DOHH2 (cell line): ENCODE measurements around the gene COPZ1.

ENCODE experiments used
- H3F3A ChIP-seq: fragments of 200-600 bp; sonication (generic), shearing (Covaris generic); 2 replicates; pipeline ENCODE4 v1.6.0; 2016; ENCODE audit warnings: antibody characterized with exemption, mild to moderate bottlenecking; ENCODE audit not compliant: control insufficient read depth, insufficient read depth
- H3K27ac ChIP-seq: fragments of 200-600 bp; sonication (generic); 2 replicates; pipeline ENCODE4 v1.5.1; 2014; ENCODE audit warnings: low read depth, mild to moderate bottlenecking, low read length, moderate library complexity
- H3K27me3 ChIP-seq: fragments of 200-600 bp; sonication (generic); 2 replicates; pipeline ENCODE4 v1.6.1; 2014; ENCODE audit warnings: mild to moderate bottlenecking, low read length, mixed read lengths; ENCODE audit not compliant: control insufficient read depth
- H3K36me3 ChIP-seq: fragments of 200-600 bp; sonication (generic); 2 replicates; pipeline ENCODE4 v1.6.1; 2014; ENCODE audit warnings: mild to moderate bottlenecking, low read length, moderate library complexity, mixed read lengths; ENCODE audit not compliant: control insufficient read depth
- H3K4me1 ChIP-seq: fragments of 200-600 bp; sonication (generic); 2 replicates; pipeline ENCODE4 v1.6.1; 2014; ENCODE audit warnings: mild to moderate bottlenecking, low read length, mixed read lengths; ENCODE audit not compliant: control insufficient read depth
- H3K4me2 ChIP-seq: fragments of 200-600 bp; sonication (generic); 2 replicates; pipeline ENCODE4 v1.6.0; 2014; ENCODE audit warnings: mild to moderate bottlenecking, low read length, moderate library complexity
- H3K4me3 ChIP-seq: fragments of 200-600 bp; sonication (generic); 2 replicates; pipeline ENCODE4 v1.5.1; 2014; ENCODE audit warnings: mild to moderate bottlenecking, low read length, mixed read lengths
- H3K79me2 ChIP-seq: fragments of 200-600 bp; sonication (generic); 2 replicates; pipeline ENCODE4 v1.6.1; 2014; ENCODE audit warnings: mild to moderate bottlenecking, low read length, mixed read lengths; ENCODE audit not compliant: control insufficient read depth
- H3K9me2 ChIP-seq: fragments of 200-600 bp; sonication (generic); replicated peaks from 2 replicates; pipeline ENCODE4 v1.6.1; 2014; ENCODE audit warnings: mild to moderate bottlenecking, low read length, mixed read lengths; ENCODE audit not compliant: control insufficient read depth
- H3K9me3 ChIP-seq: fragments of 200-600 bp; sonication (generic); 2 replicates; pipeline ENCODE4 v1.6.1; 2014; ENCODE audit warnings: antibody characterized with exemption, low read length, mixed read lengths; ENCODE audit not compliant: control insufficient read depth, insufficient read depth
- H4K20me1 ChIP-seq: fragments of 200-600 bp; sonication (generic); 2 replicates; pipeline ENCODE4 v1.6.0; 2014; ENCODE audit warnings: low read depth, mild to moderate bottlenecking, antibody characterized with exemption, low read length, moderate library complexity; ENCODE audit not compliant: control insufficient read depth, insufficient read depth
- CTCF ChIP-seq: fragments of 200-600 bp; sonication (generic); IDR thresholded peaks from one replicate; pipeline ENCODE4 v1.5.1; 2014; ENCODE audit warnings: antibody characterized with exemption, mild to moderate bottlenecking, low read depth, low read length; ENCODE audit not compliant: poor library complexity, severe bottlenecking
- EZH2phosphoT487 ChIP-seq: fragments of 200-600 bp; sonication (generic); IDR thresholded peaks from 2 replicates; pipeline ENCODE4 v1.6.1; 2017; ENCODE audit warnings: borderline replicate concordance, mild to moderate bottlenecking, antibody characterized with exemption, low read length, moderate library complexity, mixed read lengths

Gene COPZ1

GRCh38 chr12:54370171-54370730, 45.3 kb downstream of the COPZ1 start:
- H3K79me2 ChIP-seq: no peaks in the 10 kb centered on the region
- H3K4me3 ChIP-seq: no peak overlapping the region
- H3F3A ChIP-seq: peaks cover 3% of the 10 kb centered on the region; the same call in 1 of the 2 replicates
- no peaks in the 10 kb centered on the region for H3K36me3 ChIP-seq
- H3K4me1 ChIP-seq: peaks cover 27% of the 10 kb centered on the region
- TF ChIP-seq CTCF (no peak), EZH2phosphoT487 (no peak)
- H3K9me3 ChIP-seq: no peaks in the 10 kb centered on the region
- no peak overlapping the region for H3K27ac ChIP-seq
- H4K20me1 ChIP-seq: no peaks in the 10 kb centered on the region
- H3K27me3 ChIP-seq: no peaks in the 10 kb centered on the region
- H3K9me2 ChIP-seq: no peaks in the 10 kb centered on the region
- H3K4me2 ChIP-seq: no peak overlapping the region

DNA sequence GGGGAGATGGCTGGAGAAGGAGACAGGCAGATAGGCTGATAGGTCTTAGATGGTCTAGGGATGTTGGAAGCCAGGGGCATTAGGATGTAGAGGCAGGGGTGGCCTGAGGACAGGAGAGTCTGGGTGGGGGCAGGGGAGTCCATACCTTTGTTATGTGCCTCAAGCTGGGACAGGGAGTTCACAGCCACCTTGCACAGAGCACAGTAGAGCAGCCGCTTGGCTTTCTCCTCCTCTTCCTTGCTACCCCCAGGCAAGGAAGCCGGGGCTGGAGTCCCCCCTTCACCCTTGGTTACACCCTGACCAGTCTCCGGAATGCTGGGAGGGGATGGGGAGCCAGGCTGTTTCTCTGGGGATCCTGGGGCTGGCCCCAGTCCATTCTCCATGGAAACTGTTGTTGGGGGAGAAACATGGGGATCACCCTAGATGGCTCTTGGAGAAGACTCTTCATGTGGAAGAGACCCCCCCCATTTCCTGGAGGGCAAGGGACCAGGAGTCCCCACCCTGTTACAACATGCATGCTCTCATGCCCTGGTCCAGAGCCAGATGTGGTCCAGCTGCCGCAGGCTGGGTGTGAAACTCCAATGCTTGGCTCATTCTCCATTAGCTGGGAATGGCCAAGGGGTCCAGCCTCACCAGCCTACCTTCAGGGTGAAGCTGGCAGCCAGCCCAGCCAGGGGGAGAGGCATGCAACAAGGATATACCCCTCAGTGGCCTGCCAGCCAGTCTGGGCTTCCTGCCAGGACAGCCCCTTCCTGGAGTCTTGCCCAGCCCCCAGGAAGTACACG, 46.6 kb downstream of the COPZ1 start:
- Histone ChIP-seq H3K36me3 (no peaks in the 10 kb centered on the region), H3F3A (peaks cover 3% of the 10 kb centered on the region; the same call in 1 of the 2 replicates), H3K79me2 (no peaks in the 10 kb centered on the region), H3K9me2 (no peaks in the 10 kb centered on the region), H3K9me3 (no peaks in the 10 kb centered on the region), H3K4me2 (peak overlapping the region; percentile 4), H3K27ac (no peak overlapping the region), H4K20me1 (no peaks in the 10 kb centered on the region), H3K27me3 (no peaks in the 10 kb centered on the region), H3K4me1 (peaks cover 27% of the 10 kb centered on the region), H3K4me3 (no peak overlapping the region)
- TF ChIP-seq EZH2phosphoT487: no peak
- no peak for TF ChIP-seq CTCF

- peaks cover 3% of the 10 kb centered on the region; the same call in 1 of the 2 replicates for H3F3A ChIP-seq
- no peak for TF ChIP-seq EZH2phosphoT487
- TF ChIP-seq CTCF: no peak
- H3K4me3 ChIP-seq: no peak overlapping the region
- H3K79me2 ChIP-seq: no peaks in the 10 kb centered on the region
- peak overlapping the region; percentile 4 for H3K4me2 ChIP-seq
- no peaks in the 10 kb centered on the region for H3K36me3 ChIP-seq
- peaks cover 27% of the 10 kb centered on the region for H3K4me1 ChIP-seq
- H3K27ac ChIP-seq: no peak overlapping the region
- H3K9me3 ChIP-seq: no peaks in the 10 kb centered on the region
- no peaks in the 10 kb centered on the region for H3K9me2 ChIP-seq
- no peaks in the 10 kb centered on the region for H4K20me1 ChIP-seq
- no peaks in the 10 kb centered on the region for H3K27me3 ChIP-seq
These were observed 47.3 kb downstream of the COPZ1 start for GRCh38 chr12:54372113-54372806.
